Testis (tissue), 2 donors: ENCODE results near the gene TMEM129.

ENCODE experiments used
- CTCF ChIP-seq, 3 experiments: fragments of 450-650 bp in 2 of 3; fragments of 200-600 bp in 1 of 3; sonication (generic) in 1 of 3; IDR thresholded peaks; one replicate each; pipeline ENCODE4 v1.5.1; 2016 to 2019; ENCODE audit warnings: antibody characterized with exemption in 3 of 3, mild to moderate bottlenecking in 2 of 3, moderate library complexity in 1 of 3
- POLR2A ChIP-seq: fragments of 450-650 bp; IDR thresholded peaks from one replicate; pipeline ENCODE4 v1.6.1; 2017; ENCODE audit warnings: antibody characterized with exemption, mild to moderate bottlenecking, moderate library complexity

DNA sequence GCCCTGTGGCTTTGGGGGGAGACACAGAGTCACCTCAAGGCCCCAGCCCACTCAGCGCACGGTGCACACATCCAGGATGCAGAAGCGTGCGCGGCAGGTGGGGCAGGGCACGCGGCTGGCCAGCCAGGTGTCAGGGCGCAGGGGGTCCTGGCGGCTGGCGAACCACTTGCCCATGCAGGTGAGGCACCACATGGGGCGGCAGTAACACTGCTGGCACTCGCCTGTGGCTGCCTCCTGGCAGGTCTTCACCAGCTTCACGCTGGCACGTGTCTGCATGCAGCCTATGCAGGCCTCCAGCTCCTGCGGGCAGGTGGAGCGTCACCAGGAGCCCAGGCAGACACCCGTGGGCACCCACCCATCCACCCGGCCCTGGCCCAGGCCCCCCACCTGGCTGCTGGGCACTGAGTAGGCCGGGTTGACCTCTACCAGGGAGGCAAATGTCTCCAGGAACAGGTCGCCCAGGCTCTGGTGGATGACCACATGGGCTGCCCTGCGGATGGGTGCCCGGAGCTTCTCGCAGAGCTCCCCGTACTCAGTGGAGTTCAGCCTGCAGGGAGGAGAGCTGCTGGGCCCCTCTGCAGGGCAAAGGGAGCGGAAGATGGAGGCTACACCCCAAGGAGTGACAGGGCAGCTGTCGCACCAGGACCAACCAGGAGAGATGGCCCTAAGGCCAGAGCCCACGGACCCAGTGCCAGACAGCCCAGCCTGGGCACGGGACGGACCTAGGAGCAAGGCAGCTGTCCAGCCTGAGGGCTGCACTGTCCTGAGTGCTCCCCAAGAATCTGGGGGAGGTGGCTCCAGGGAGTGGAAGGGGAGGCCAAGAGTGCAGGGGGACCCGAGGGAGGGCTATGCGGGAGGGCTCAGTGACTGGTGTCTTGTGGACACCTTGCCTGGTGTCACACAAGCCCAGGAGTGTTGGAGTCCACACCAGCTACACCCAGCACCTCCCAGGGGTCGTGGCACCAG, 3.7 kb downstream of the TMEM129 start:
- no peak for TF ChIP-seq POLR2A
- TF ChIP-seq CTCF (IDR thresholded peaks at IDR 0.05), result no peak
